Ovary (tissue), 3 donors: ENCODE data around the gene ASXL2.

ENCODE experiments used
- EP300 ChIP-seq: sonication (generic); formaldehyde crosslinking; IDR thresholded peaks from one replicate; pipeline ENCODE4 v1.6.1; 2017; ENCODE audit warnings: antibody characterized with exemption
- POLR2A ChIP-seq: fragments of 450-650 bp; IDR thresholded peaks from one replicate; pipeline ENCODE4 v1.6.1; 2017; ENCODE audit warnings: antibody characterized with exemption, mild to moderate bottlenecking, moderate library complexity
- TF ChIP-seq, protein P1 (sequence below), 3 donors: fragments of 450-650 bp in 2 of 3; fragments of 200-600 bp in 1 of 3; IDR thresholded peaks; one replicate each; pipeline versions ENCODE4 v1.5.1 to v1.8.0; 2016 to 2022; ENCODE audit warnings: antibody characterized with exemption in 3 of 3, mild to moderate bottlenecking in 1 of 3
- donor health status: DM: no; HTN: no; CAD: no.

DNA sequence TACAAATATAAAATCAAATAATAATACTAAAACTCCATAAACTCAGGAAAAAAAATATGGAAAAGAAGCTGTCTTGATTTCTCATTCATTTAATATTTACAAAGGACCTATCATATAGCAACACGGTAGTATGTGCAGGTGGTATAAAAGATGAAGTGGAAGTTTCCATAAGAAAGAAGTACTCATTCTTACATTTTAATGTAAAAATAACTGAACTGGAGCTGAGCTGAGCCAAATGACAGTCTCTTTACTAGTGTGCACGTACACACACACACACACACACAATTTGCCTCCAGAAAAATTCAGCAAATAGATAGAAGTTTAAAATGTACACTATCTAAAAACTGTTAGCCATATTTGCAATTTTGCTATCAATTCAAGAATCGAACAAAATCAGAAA, 54.1 kb downstream of the ASXL2 start:
- TF ChIP-seq POLR2A: no peak
- TF ChIP-seq, protein P1, sequence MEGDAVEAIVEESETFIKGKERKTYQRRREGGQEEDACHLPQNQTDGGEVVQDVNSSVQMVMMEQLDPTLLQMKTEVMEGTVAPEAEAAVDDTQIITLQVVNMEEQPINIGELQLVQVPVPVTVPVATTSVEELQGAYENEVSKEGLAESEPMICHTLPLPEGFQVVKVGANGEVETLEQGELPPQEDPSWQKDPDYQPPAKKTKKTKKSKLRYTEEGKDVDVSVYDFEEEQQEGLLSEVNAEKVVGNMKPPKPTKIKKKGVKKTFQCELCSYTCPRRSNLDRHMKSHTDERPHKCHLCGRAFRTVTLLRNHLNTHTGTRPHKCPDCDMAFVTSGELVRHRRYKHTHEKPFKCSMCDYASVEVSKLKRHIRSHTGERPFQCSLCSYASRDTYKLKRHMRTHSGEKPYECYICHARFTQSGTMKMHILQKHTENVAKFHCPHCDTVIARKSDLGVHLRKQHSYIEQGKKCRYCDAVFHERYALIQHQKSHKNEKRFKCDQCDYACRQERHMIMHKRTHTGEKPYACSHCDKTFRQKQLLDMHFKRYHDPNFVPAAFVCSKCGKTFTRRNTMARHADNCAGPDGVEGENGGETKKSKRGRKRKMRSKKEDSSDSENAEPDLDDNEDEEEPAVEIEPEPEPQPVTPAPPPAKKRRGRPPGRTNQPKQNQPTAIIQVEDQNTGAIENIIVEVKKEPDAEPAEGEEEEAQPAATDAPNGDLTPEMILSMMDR (IDR thresholded peaks at IDR 0.05): no peak
- no peak for TF ChIP-seq EP300
